Activated naive CD8-positive, alpha-beta T cell treated with anti-CD3 and anti-CD28 coated beads, Interleukin-2, amount 50 U/mL, for 24 hours (primary cell): ENCODE results near the gene AUH.

Experiments
- ATAC-seq: fragments of 150-1000 bp; cut with Tn5 transposase; one replicate; pipeline ENCODE4 v1.10.0; 2021
- DNase-seq: peaks from one replicate; pipeline ENCODE4 v3.0.0; 2021
- H3K27ac Mint-ChIP-seq: one replicate; pipeline ENCODE4 v1.8.0; 2021; ENCODE audit warnings: mild to moderate bottlenecking, mixed read lengths
- H3K27me3 Mint-ChIP-seq: one replicate; pipeline ENCODE4 v1.8.0; 2021; ENCODE audit warnings: mixed read lengths
- H3K36me3 Mint-ChIP-seq: one replicate; pipeline ENCODE4 v1.8.0; 2021; ENCODE audit warnings: low read depth, mixed read lengths
- H3K4me1 Mint-ChIP-seq: one replicate; pipeline ENCODE4 v1.8.0; 2021; ENCODE audit warnings: mixed read lengths
- H3K4me3 Mint-ChIP-seq: one replicate; pipeline ENCODE4 v1.8.0; 2021; ENCODE audit warnings: mild to moderate bottlenecking, moderate library complexity, mixed read lengths
- H3K9me3 Mint-ChIP-seq: one replicate; pipeline ENCODE4 v1.8.0; 2021; ENCODE audit warnings: mixed read lengths

Gene AUH

DNA sequence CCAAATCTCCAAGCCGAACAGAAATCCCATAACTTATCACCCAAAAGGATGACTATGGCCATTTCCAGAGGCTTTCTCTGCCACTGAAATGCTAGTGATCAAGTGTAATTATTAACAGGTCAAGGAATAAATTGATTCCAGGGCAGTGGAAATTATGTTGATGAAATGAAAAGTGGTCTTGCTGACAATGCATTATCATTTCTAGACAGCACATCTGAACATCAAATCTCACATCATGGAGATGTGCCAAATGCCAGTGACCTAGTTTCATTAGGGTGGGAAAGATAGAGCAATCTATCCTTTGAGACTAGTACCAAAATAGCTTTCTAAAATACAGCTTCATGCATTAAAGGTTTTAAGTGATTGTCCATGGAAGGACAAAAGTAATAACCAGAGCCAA lies 86.1 kb downstream of the AUH start:
- no peaks in the 10 kb centered on the region for H3K9me3 Mint-ChIP-seq
- ATAC-seq (no peak), DNase-seq (no peak)
- no peak overlapping the region for H3K4me3 Mint-ChIP-seq
- H3K4me1 Mint-ChIP-seq, result peaks cover 21% of the 10 kb centered on the region
- no peaks in the 10 kb centered on the region for H3K27me3 Mint-ChIP-seq
- H3K36me3 Mint-ChIP-seq, result peaks cover 6% of the 10 kb centered on the region
- no peak overlapping the region for H3K27ac Mint-ChIP-seq

- peaks cover 21% of the 10 kb centered on the region for H3K4me1 Mint-ChIP-seq
- ATAC-seq, result no peak
Measured at GRCh38 chr9:91274949-91275492, 86.7 kb downstream of the AUH start.

DNA sequence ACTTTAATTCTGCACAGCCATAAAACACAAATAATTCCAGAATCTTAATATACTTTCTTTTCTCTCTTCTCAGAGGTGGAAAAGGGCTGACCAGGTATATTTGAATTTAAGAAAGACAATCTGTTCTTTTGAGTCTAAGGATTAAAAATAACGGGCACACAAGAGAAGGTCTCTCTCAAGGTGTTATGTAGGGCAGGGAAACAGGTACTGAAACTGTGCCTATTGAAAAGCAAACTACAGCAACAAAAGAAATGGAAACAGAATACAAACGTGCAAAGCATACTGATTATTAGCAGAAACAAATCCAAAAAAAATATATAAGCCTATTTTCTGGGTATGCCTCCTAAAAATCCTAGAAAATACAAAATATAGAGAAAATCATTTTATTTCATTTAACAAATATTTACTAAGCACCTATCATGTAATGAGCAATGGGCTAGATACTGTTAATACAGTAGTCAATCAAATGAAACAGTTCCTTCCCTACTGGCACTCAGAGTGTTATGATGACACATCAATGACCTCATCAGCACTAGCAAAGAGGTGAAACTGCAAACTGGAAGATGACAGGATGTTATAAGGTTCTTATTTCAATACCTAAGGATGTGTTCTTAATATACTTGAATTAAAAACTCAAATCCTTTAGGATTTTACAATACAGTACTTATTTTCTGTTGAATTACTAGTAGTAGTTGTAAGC lies 87.7 kb downstream of the AUH start:
- no peak overlapping the region for H3K4me3 Mint-ChIP-seq
- ATAC-seq (peak; percentile 80), DNase-seq (no peak)
- peaks cover 21% of the 10 kb centered on the region for H3K4me1 Mint-ChIP-seq
- peaks cover 2% of the 10 kb centered on the region for H3K36me3 Mint-ChIP-seq
- no peaks in the 10 kb centered on the region for H3K9me3 Mint-ChIP-seq
- H3K27me3 Mint-ChIP-seq, result no peaks in the 10 kb centered on the region
- H3K27ac Mint-ChIP-seq, result no peak overlapping the region

More at GRCh38 chr9:91274949-91275492, 86.7 kb downstream of the AUH start:
- Mint-ChIP-seq H3K36me3 (peaks cover 6% of the 10 kb centered on the region), H3K27ac (no peak overlapping the region), H3K27me3 (no peaks in the 10 kb centered on the region), H3K4me3 (no peak overlapping the region), H3K9me3 (no peaks in the 10 kb centered on the region)
- DNase-seq, result no peak

- DNase-seq (no peak), ATAC-seq (no peak)
- Mint-ChIP-seq H3K27ac (no peak overlapping the region), H3K9me3 (no peaks in the 10 kb centered on the region), H3K4me1 (peaks cover 21% of the 10 kb centered on the region), H3K36me3 (peaks cover 12% of the 10 kb centered on the region), H3K4me3 (no peak overlapping the region), H3K27me3 (no peaks in the 10 kb centered on the region)
Measured at GRCh38 chr9:91271156-91271555, 90.6 kb downstream of the AUH start.

- Mint-ChIP-seq H3K9me3 (peaks cover 4% of the 10 kb centered on the region), H3K4me3 (no peak overlapping the region), H3K27ac (no peak overlapping the region), H3K27me3 (no peaks in the 10 kb centered on the region), H3K4me1 (peaks cover 16% of the 10 kb centered on the region), H3K36me3 (peaks cover 20% of the 10 kb centered on the region)
- DNase-seq, result no peak
- no peak for ATAC-seq
Measured at GRCh38 chr9:91269907-91270491, 91.7 kb downstream of the AUH start.

DNA sequence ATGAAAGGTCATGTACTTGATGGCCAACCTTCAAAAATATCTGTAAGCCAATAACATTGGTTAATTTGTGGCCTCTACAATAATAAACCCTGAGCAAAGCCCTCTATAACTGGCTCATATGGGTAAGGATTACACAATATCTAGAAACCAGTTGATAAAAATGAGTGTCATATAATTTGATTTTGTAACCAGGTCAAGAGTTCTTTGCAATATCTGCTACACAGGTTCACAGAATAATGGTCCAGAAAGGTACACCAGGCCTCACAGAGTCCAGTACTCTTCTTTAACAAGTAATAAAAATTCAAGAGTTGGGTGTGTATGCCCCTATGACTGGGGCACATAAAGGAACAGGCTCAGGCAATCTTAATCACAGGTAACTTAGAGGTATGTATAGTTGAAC lies 95.3 kb downstream of the AUH start:
- no peak for ATAC-seq
- H3K36me3 Mint-ChIP-seq, result peaks cover 37% of the 10 kb centered on the region
- no peak overlapping the region for H3K27ac Mint-ChIP-seq
- no peak for DNase-seq
- no peak overlapping the region for H3K4me3 Mint-ChIP-seq
- no peaks in the 10 kb centered on the region for H3K27me3 Mint-ChIP-seq
- H3K4me1 Mint-ChIP-seq, result peaks cover 8% of the 10 kb centered on the region
- H3K9me3 Mint-ChIP-seq, result peaks cover 19% of the 10 kb centered on the region

DNA sequence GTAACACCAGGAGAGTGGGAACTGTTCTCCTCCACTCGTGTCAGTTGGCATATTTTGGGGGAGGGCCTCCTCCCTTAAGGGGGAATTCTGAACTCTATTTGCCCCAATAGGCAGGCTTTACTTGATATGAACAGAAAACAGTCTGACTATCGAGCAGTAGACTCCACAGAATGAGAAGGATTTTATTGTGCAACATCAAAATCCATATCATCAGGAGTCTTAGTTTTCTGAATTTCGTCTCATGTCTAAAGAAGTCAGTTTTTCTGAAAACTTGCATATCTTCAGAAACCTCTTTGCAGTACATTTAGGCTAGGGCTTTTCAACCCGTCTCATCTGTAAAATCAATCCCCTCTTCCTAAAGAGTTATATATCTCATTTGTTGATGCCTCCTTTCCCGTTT lies 96.2 kb downstream of the AUH start:
- no peak overlapping the region for H3K4me3 Mint-ChIP-seq

GRCh38 chr9:91261417-91261816 lies 100.3 kb downstream of the AUH start:
- DNase-seq, result no peak
- Mint-ChIP-seq H3K27me3 (no peaks in the 10 kb centered on the region), H3K9me3 (peaks cover 19% of the 10 kb centered on the region), H3K36me3 (peaks cover 29% of the 10 kb centered on the region), H3K27ac (no peak overlapping the region), H3K4me1 (peaks cover 15% of the 10 kb centered on the region), H3K4me3 (no peak overlapping the region)
- no peak for ATAC-seq

More for the DNA sequence above, 96.2 kb downstream of the AUH start:
- H3K36me3 Mint-ChIP-seq, result peaks cover 40% of the 10 kb centered on the region
- no peaks in the 10 kb centered on the region for H3K27me3 Mint-ChIP-seq
- peaks cover 9% of the 10 kb centered on the region for H3K4me1 Mint-ChIP-seq
- peaks cover 19% of the 10 kb centered on the region for H3K9me3 Mint-ChIP-seq
- no peak for ATAC-seq
- no peak overlapping the region for H3K27ac Mint-ChIP-seq
- no peak for DNase-seq

- Mint-ChIP-seq H3K4me1 (peaks cover 19% of the 10 kb centered on the region), H3K36me3 (peaks cover 14% of the 10 kb centered on the region), H3K9me3 (peaks cover 7% of the 10 kb centered on the region), H3K27me3 (no peaks in the 10 kb centered on the region), H3K4me3 (no peak overlapping the region), H3K27ac (peak overlapping the region; percentile 17)
- ATAC-seq (no peak), DNase-seq (no peak)
Measured at GRCh38 chr9:91259162-91259561, 102.6 kb downstream of the AUH start.

DNA sequence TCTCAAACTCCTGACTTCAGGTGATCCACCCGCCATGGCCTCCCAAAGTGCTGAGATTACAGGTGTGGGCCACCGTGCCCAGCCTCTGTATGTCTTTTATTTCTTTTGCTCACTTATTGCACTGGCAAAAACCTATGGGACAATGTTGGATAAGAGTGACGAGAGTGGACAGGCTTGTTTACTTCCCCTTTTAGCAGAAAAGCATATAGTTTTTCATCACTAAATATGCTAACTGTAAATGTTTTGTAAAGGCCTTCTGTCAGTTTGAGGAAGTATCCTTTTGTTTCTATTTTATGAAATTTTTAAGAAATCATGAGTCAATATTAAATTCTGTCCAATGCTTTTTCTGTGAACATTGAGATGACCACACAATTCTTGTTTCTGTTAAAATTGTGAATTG lies 103.3 kb downstream of the AUH start:
- H3K27ac Mint-ChIP-seq, result no peak overlapping the region
- no peaks in the 10 kb centered on the region for H3K27me3 Mint-ChIP-seq
- ATAC-seq, result no peak
- no peaks in the 10 kb centered on the region for H3K9me3 Mint-ChIP-seq
- H3K36me3 Mint-ChIP-seq, result peaks cover 8% of the 10 kb centered on the region
- H3K4me3 Mint-ChIP-seq, result no peak overlapping the region
- DNase-seq, result no peak
- H3K4me1 Mint-ChIP-seq, result peaks cover 24% of the 10 kb centered on the region

- Mint-ChIP-seq H3K27ac (peak overlapping the region; percentile 28), H3K4me1 (peaks cover 21% of the 10 kb centered on the region), H3K36me3 (peaks cover 5% of the 10 kb centered on the region), H3K4me3 (no peak overlapping the region), H3K27me3 (no peaks in the 10 kb centered on the region), H3K9me3 (no peaks in the 10 kb centered on the region)
- DNase-seq (no peak), ATAC-seq (no peak)
Measured at GRCh38 chr9:91256235-91256634, 105.5 kb downstream of the AUH start.

- H3K27ac Mint-ChIP-seq, result no peak overlapping the region
- no peak overlapping the region for H3K4me3 Mint-ChIP-seq
- peaks cover 2% of the 10 kb centered on the region for H3K36me3 Mint-ChIP-seq
- DNase-seq (no peak), ATAC-seq (no peak)
- H3K27me3 Mint-ChIP-seq, result no peaks in the 10 kb centered on the region
- no peaks in the 10 kb centered on the region for H3K9me3 Mint-ChIP-seq
- peaks cover 26% of the 10 kb centered on the region for H3K4me1 Mint-ChIP-seq
Measured at GRCh38 chr9:91255327-91255726, 106.4 kb downstream of the AUH start.

GRCh38 chr9:91253488-91253887 lies 108.2 kb downstream of the AUH start:
- no peaks in the 10 kb centered on the region for H3K27me3 Mint-ChIP-seq
- no peak for DNase-seq
- peaks cover 25% of the 10 kb centered on the region for H3K4me1 Mint-ChIP-seq
- H3K4me3 Mint-ChIP-seq, result no peak overlapping the region
- H3K36me3 Mint-ChIP-seq, result peaks cover 2% of the 10 kb centered on the region
- no peak overlapping the region for H3K27ac Mint-ChIP-seq
- no peaks in the 10 kb centered on the region for H3K9me3 Mint-ChIP-seq
- peak; percentile 85 for ATAC-seq

- ATAC-seq, result no peak
- no peak for DNase-seq
- no peak overlapping the region for H3K27ac Mint-ChIP-seq
- H3K4me1 Mint-ChIP-seq, result peaks cover 36% of the 10 kb centered on the region
- H3K4me3 Mint-ChIP-seq, result no peak overlapping the region
- H3K9me3 Mint-ChIP-seq, result no peaks in the 10 kb centered on the region
- H3K36me3 Mint-ChIP-seq, result peaks cover 2% of the 10 kb centered on the region
- no peaks in the 10 kb centered on the region for H3K27me3 Mint-ChIP-seq
Measured at GRCh38 chr9:91248707-91249106, 113.0 kb downstream of the AUH start.

- Mint-ChIP-seq H3K4me1 (peaks cover 32% of the 10 kb centered on the region), H3K27me3 (no peaks in the 10 kb centered on the region), H3K36me3 (peaks cover 7% of the 10 kb centered on the region), H3K4me3 (no peak overlapping the region), H3K27ac (no peak overlapping the region), H3K9me3 (no peaks in the 10 kb centered on the region)
- ATAC-seq (no peak), DNase-seq (no peak)
Measured at GRCh38 chr9:91247278-91247677, 114.4 kb downstream of the AUH start.
